ENCODE data around the gene ESR1. TPM values are rescaled to one million over a fixed set of nuclear protein-coding genes. Genes with fewer than 3 reads are reported as not detected.

The ESR1 gene
- total and polyA plus RNA-seq, 2 donors (not counting 3 experiments of a cell fraction or from before 2014, with no cell fraction given): 0.01 TPM; not detected in 1

GRCh38 chr6:152148412-152148811, 340.9 kb downstream of the ESR1 start:
- POLR2A ChIA-PET: no interaction called here
- Histone ChIP-seq H2AFZ (ENCODE audit: low read depth, low read length) (no peak overlapping the region), H3K9ac (replicated peaks; ENCODE audit: extremely low read depth, insufficient read depth, low read length) (no peak overlapping the region), H3K27me3 (ENCODE audit: control insufficient read depth in 2 of 2, insufficient read depth in 2 of 2, low read length in 2 of 2) (no peaks in the 10 kb centered on the region), H3K79me2 (ENCODE audit: control insufficient read depth, insufficient read depth, low read length) (no peaks in the 10 kb centered on the region), H3K36me3 (ENCODE audit: control insufficient read depth in 2 of 2, extremely low read depth in 1 of 2, insufficient read depth in 2 of 2, low read length in 2 of 2) (peaks cover 3 to 17% of the 10 kb centered on the region in 2 experiments), H3K27ac (ENCODE audit: insufficient read depth, low read depth, low read length) (no peak overlapping the region), H3K4me3 (replicated peaks in 1 of 3; ENCODE audit: insufficient read depth in 1 of 3, low read depth in 1 of 3, low read length in 3 of 3) (no peak overlapping the region), H3K4me2 (ENCODE audit: insufficient read depth, low read length) (no peak overlapping the region), H3K9me1 (replicated peaks; ENCODE audit: control insufficient read depth, extremely low read depth, insufficient read depth, low read length) (no peaks in the 10 kb centered on the region), H4K20me1 (replicated peaks; ENCODE audit: control insufficient read depth, extremely low read depth, insufficient read depth, low read length) (no peaks in the 10 kb centered on the region), H3K9me3 (replicated peaks; ENCODE audit: control insufficient read depth, insufficient read depth, low read length) (no peaks in the 10 kb centered on the region), H3K4me1 (ENCODE audit: control insufficient read depth, extremely low read depth, insufficient read depth, low read length) (no peaks in the 10 kb centered on the region)
- TF ChIP-seq MYC (IDR thresholded peaks at IDR 0.05; ENCODE audit: low read depth, low read length): no peak
- TF ChIP-seq MAX (IDR thresholded peaks at IDR 0.05; ENCODE audit: insufficient read depth, insufficient read length): no peak
- TF ChIP-seq POLR2A (IDR thresholded peaks at IDR 0.05; ENCODE audit: low read depth, low read length): no peak
- no peak for TF ChIP-seq FOS (IDR thresholded peaks at IDR 0.05; ENCODE audit: borderline replicate concordance, insufficient read depth, low read length)
- no peak for TF ChIP-seq EZH2 (IDR thresholded peaks at IDR 0.05; ENCODE audit: borderline replicate concordance, low read depth, low read length, severe bottlenecking)
- TF ChIP-seq JUN (IDR thresholded peaks at IDR 0.05; ENCODE audit: borderline replicate concordance, insufficient read depth, insufficient read length, low read depth): no peak
- no peak for TF ChIP-seq POLR2AphosphoS5 (IDR thresholded peaks at IDR 0.05; ENCODE audit: insufficient read depth, low read depth, low read length)
- TF ChIP-seq, protein P1, sequence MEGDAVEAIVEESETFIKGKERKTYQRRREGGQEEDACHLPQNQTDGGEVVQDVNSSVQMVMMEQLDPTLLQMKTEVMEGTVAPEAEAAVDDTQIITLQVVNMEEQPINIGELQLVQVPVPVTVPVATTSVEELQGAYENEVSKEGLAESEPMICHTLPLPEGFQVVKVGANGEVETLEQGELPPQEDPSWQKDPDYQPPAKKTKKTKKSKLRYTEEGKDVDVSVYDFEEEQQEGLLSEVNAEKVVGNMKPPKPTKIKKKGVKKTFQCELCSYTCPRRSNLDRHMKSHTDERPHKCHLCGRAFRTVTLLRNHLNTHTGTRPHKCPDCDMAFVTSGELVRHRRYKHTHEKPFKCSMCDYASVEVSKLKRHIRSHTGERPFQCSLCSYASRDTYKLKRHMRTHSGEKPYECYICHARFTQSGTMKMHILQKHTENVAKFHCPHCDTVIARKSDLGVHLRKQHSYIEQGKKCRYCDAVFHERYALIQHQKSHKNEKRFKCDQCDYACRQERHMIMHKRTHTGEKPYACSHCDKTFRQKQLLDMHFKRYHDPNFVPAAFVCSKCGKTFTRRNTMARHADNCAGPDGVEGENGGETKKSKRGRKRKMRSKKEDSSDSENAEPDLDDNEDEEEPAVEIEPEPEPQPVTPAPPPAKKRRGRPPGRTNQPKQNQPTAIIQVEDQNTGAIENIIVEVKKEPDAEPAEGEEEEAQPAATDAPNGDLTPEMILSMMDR (IDR thresholded peaks at IDR 0.05; ENCODE audit: extremely low read depth in 1 of 2, insufficient read depth in 1 of 2, low read depth in 1 of 2, low read length in 2 of 2): no peak
- intact Hi-C loops (cut with micrococcal nuclease) (no loop called here), dilution Hi-C loops (cut with MboI; ENCODE audit: extremely low pct_ligation_motif_present, low sequenced_read_pairs) (no loop called here)
- FAIRE-seq: no peak
- BruUV-seq (replicated peaks): no TSS peak
- no peak for DNase-seq (ENCODE audit: low read depth, low spot score)
- CTCF ChIA-PET: interaction anchor here (1.3 kb wide), 1 partner anchor 473 kb away, joined by 3 read pairs; no protein-coding TSS in a partner anchor
